HG03025 (cell line): ENCODE measurements around the gene MAP3K19.
"Not testable (repeated sequence)": the region's sequence is repeated elsewhere in the genome, so short reads cannot be mapped to it uniquely, and the experiment has no call there.

ENCODE experiments used
- ATAC-seq: cut with Tn5 transposase; IDR thresholded peaks from one replicate; pipeline ENCODE4 v1.9.1; 2021; ENCODE audit warnings: mild to moderate bottlenecking, moderate library complexity; ENCODE audit not compliant: unreplicated experiment, low FRiP score

MAP3K19 gene

GRCh38 chr2:135047300-135047699 is at the start of gene MAP3K19:
MAP3K19 (minus strand) TSS chr2:135047447; CDS start chr2:135024647, 22,800 bp downstream.
- ATAC-seq = no peak

DNA sequence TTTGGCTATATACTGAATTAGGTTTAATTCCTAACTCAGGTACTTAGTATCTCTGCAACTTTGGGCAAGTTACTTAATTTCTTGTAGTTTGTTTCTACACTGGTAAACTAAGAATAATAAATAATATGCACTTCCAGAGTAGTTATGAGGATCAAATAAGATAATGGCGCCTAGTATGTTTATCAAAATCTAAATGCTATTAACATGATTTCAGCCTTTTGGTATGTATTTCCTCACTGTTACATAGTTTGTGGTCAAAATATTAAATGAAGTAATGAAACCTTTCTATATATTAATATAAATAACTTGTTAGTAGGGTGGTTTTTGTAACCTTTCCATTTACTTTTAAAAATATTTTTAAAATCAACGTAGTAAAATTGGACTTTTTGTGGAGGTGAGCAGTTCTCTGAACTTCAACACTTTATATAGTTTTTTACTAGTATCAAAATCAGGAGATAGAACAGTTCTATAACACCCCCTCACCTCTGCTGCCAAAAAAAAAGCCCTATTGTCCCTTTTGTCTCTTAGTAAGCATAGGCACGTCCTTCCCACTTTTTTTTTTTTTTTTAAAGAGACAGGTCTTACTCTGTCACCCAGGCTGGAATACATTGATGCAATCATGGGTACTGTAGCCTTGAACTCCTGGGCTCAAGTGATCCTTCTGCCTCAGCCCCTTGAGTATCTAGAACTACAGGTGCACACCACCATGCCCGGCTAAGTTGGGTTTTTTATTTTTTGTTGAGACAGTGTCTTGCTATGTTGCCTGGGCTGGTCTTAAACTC is 49.6 kb upstream of the MAP3K19 start:
- ATAC-seq = no peak

GRCh38 chr2:135095591-135095990 is 48.3 kb upstream of the MAP3K19 start:
- ATAC-seq = no peak

DNA sequence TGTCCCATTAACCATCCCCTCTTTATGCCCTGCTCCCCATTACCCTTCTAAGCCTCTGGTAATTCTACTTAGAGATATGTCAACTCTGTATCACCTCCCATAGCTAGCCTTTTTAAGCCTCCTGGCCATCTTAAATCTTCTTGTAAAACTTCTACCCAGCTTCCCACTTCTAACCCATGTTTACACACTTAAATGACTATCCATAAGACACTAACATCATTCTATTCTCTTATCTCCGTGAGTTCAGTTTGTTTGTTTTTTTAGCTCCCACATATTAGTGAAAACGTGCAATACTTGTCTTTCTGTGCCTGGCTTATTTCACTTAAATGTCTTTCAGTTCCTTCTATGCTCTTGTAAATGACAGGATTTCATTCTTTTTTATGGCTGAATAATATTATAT is 47.3 kb upstream of the MAP3K19 start:
- ATAC-seq = no peak

DNA sequence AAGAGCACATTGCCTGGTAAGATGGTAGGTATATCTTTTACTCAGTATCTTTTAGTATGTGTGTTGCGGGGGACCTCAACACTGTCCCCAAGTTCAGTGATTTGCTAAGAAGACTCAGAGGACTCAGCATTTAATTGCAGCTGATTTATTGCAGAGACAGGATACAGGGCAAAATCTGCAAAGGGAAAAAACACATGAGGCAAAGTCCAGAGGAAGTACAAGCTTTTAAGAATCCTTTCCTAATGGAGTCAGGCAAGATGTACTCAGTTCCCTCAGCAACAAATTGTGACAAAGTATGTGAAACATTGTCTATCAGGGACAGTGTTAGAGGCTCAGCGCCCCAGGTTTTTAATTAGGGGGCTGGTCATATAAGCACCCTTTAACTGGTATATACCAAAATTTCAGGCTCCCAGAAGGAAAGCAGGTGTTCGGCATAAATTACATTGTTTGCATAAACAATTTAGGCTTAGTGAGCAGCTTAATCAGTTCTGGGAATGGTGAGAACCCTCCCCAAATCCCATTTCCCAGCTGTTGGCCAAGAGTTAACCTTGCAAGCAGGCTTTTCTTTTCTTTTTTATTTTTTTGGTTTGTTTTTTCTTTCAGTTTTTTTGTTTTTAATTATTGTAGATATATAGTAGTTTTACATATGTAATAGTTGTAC is 46.6 kb upstream of the MAP3K19 start:
- ATAC-seq = no peak

DNA sequence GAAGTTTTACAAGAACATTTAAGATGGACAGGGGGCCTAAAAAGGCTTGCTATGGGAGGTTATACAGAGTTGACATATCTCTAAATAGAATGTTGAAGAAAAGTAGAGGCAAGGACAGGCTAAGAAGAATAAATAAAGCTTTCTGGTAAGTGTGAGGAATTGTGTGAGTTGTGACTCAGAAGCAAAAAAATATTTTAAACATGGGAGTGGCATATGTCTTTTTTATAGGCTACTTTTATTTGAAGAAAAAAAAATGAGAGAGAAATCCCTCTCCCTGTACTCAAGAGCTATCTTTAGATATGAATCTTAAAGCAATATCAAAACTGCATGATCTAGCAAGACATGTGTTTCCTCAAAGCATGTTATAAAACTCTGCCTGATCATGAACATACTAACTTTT is 45.9 kb upstream of the MAP3K19 start:
- ATAC-seq = no peak

DNA sequence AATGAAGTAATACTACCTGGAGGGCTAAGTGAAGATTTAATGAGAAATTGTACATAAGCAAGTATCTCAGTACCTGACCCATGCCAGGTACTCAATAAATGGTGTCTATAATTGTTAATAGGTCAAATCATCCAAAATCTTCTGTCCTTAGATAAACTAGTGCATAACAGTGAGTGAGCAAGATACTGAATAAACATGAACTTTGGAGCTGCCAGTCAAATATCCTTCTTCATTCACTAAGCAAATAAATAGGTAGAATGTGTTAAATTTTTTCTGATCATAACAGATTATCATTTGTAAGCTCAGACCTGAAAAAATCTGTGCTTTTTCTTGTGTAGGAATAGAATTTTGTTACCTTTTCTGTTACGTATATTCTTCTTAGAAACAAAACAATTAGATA is 44.4 kb upstream of the MAP3K19 start:
- no peak for ATAC-seq

- not testable (repeated sequence) for ATAC-seq
Observed at GRCh38 chr2:135089597-135089996, 42.4 kb upstream of the MAP3K19 start.

DNA sequence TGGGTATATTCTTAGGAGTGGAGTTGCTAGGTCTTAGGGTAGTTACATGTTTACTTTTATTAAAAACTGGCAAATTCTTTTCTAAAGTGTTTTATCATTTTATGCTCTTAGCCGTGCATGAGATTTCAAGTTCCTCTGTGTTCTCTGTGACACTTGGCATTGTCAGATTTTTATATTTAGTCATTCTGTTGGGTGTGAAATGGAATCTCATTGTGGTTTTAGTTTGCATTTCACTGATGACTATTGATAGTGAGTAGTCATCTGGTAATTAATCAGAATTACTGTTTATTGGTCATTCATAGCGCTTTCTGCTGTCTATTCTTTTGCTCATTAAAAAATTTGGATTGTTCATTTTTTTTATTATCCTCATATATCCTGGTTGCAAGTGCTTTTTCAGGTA is 39.0 kb upstream of the MAP3K19 start:
- ATAC-seq = no peak

- ATAC-seq = no peak
Observed at GRCh38 chr2:135078417-135078816, 31.2 kb upstream of the MAP3K19 start.

GRCh38 chr2:135076556-135076955 is 29.3 kb upstream of the MAP3K19 start:
- no peak for ATAC-seq

DNA sequence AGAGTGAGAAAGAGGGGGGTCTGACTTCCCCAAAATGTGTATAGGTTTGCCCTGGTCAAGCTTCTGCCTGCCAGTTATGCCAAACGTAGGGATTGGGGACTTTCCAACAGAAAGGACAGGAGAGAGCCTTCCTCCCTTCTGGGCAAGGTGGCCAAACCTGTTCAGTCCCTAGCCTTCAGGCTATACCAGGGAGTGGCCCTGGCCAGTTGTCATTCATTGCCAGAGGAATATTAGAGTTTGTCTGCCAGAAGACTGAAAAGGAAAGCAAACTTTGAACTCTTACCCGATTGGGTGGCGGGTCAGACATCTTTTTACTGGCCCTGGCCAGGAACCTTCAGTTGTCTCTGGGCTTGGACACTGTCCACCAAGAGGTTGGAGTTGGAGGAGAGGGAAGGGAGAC is 27.0 kb upstream of the MAP3K19 start:
- no peak for ATAC-seq

- no peak for ATAC-seq
Observed at GRCh38 chr2:135072125-135072997, 25.1 kb upstream of the MAP3K19 start.

- ATAC-seq = no peak
Observed at GRCh38 chr2:135066710-135067109, 19.5 kb upstream of the MAP3K19 start.

DNA sequence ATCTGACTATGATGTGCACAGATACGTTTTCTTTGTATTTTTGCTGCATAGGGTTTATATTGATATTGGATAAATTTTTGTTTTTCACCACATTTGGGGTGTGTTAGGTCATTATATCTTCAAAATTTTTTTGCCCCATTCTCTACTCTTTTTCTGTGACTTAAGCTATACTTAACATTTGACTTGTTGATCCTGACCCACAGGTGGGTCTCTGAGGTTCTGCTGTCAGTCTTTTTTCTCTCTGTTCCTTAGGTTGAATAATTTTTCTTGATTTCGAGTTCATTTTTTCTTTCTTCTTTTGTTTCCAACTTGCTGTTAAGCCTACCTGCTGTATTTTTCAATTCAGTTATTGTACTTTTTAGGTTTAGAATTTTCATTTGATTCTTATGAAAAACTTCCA is 16.9 kb upstream of the MAP3K19 start:
- ATAC-seq = no peak

- ATAC-seq = no peak
Observed at GRCh38 chr2:135063210-135063609, 16.0 kb upstream of the MAP3K19 start.

DNA sequence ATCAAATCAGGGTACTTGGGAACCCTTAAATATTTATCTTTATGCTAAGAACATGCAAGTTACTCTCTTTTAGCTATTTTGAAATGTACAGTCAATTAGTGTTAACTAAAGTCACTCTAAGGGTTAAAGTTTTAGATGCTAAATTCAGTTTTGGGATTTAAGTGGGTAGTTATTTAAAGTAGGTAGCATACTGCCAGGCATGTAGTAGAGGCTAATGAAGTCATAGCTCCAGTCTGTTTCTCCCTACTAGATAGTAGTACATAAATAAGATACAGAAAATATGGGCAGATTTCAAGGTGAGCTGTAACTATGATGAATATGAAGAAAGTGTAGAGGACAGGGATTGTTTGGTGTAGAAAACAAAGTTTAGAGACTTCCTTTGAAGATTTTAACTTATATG is 12.3 kb upstream of the MAP3K19 start:
- no peak for ATAC-seq

- ATAC-seq = no peak
Observed at GRCh38 chr2:135056790-135057189, 9.5 kb upstream of the MAP3K19 start.

DNA sequence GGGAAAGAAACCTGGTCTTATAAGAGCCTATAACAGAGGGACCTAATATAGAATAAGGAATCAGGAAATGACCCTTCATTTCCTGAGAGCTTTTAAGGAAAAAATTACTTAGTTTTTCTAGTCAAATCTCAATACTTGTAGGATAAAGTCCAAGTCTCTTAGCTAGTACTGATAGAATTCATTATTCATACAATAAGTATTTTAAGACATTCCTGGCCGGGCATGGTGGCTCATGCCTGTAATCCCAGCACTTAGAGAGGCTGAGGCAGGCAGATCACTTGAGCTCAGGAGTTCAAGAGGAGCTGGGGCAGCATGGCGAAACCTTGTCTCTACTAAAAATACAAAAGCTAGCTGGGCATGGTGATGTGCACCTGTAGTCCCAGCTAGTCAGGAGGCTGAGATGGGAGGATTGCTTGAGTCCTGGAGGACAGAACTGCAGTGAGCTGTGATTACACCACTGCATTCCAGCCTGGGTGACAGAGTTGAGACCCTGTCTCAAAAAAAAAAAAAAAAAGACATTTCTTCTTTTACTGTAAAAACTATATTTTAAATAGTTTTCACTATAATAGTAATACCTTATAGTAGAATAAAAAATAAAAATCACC is 8.0 kb upstream of the MAP3K19 start:
- no peak for ATAC-seq

- ATAC-seq = peak; percentile 24
Observed at GRCh38 chr2:135052997-135053474, 5.8 kb upstream of the MAP3K19 start.
